K562 (cell line): ENCODE results near the gene MYH7. TPM values are rescaled to one million over a fixed set of nuclear protein-coding genes. Genes with fewer than 3 reads are reported as not detected.

Experiments used
- ATAC-seq: fragments of 200-7000 bp; cut with Tn5 transposase; 3 replicates; pipeline ENCODE4 v1.9.1; 2020; ENCODE audit warnings: moderate library complexity
- BruUV-seq: library from RNA; stranded (reverse); fragments of 400-500 nt; replicated peaks from 2 replicates; lab custom pipeline; 2021; lab: Mats Ljungman, UMichigan
- CTCF ChIA-PET: fragments of 300-600 bp; formaldehyde crosslinking; extraction: SDS; loops from one replicate; lab custom pipeline; 2021; ENCODE audit warnings: low intra/inter-chr PET ratio; lab: Yijun Ruan, JAX
- POLR2A ChIA-PET: fragments of 300-600, 350-650 bp; sonication (Branson Sonifier 250); formaldehyde crosslinking; extraction: SDS; loops from one replicate; lab custom pipeline; 2021; ENCODE audit warnings: antibody characterized with exemption, inconsistent platforms; lab: Yijun Ruan, JAX
- DNase-seq, 4 experiments: peaks; one replicate each; pipeline versions ENCODE4 v3.0.0 to v3.0.0-alpha.2; 2011 to 2018; ENCODE audit warnings: low spot score in 3 of 4, mixed read lengths in 3 of 4; ENCODE audit errors: extremely low read depth in 1 of 4
- FAIRE-seq: peaks from 2 replicates; lab custom pipeline; 2011; peaks lifted over from hg19 to GRCh38; lab: Jason Lieb, UNC
- H2AFZ ChIP-seq: 2 replicates; pipeline ENCODE4 v1.6.0; 2011; ENCODE audit warnings: low read depth, low read length, control low read depth, inconsistent platforms
- H3K27ac ChIP-seq: fragments of 200-600 bp; 3 replicates; pipeline ENCODE4 v1.8.0; 2011; ENCODE audit warnings: low read depth, mild to moderate bottlenecking, control low read depth, inconsistent platforms, low read length, moderate library complexity, mixed read lengths; ENCODE audit errors: extremely low read depth
- H3K27me3 ChIP-seq, 2 experiments: fragments of 300-600 bp in 1 of 2; 2 replicates in 1 of 2; 3 replicates in 1 of 2; pipeline versions ENCODE4 v1.6.0 to v1.8.0; 2011; ENCODE audit warnings: inconsistent platforms in 2 of 2, low read length in 2 of 2, mild to moderate bottlenecking in 1 of 2, mixed read lengths in 1 of 2, moderate library complexity in 1 of 2; ENCODE audit not compliant: control insufficient read depth in 2 of 2, insufficient read depth in 2 of 2
- H3K36me3 ChIP-seq: fragments of 300-600 bp; 3 replicates; pipeline ENCODE4 v1.8.0; 2011; ENCODE audit warnings: mild to moderate bottlenecking, low read length, inconsistent platforms; ENCODE audit not compliant: control insufficient read depth, insufficient read depth
- H3K4me1 ChIP-seq, 2 experiments: fragments of 200-600 bp in 1 of 2; replicated peaks in 1 of 2; 2 replicates in 1 of 2; 3 replicates in 1 of 2; pipeline versions ENCODE4 v1.5.1 to v1.8.0; 2011; ENCODE audit warnings: inconsistent platforms in 2 of 2, low read length in 2 of 2, mild to moderate bottlenecking in 1 of 2, mixed read lengths in 1 of 2, moderate library complexity in 1 of 2; ENCODE audit not compliant: control insufficient read depth in 2 of 2, insufficient read depth in 2 of 2
- H3K4me2 ChIP-seq: 2 replicates; pipeline ENCODE4 v1.6.1; 2011; ENCODE audit warnings: low read length, control low read depth, inconsistent platforms, mixed read lengths; ENCODE audit not compliant: insufficient read depth
- H3K4me3 ChIP-seq: fragments of 200-600 bp; sonication (generic), shearing (Covaris generic); 2 replicates; pipeline ENCODE4 v1.5.1; 2016; ENCODE audit warnings: control low read depth, inconsistent platforms
- H3K79me2 ChIP-seq: fragments of 200-600 bp; 3 replicates; pipeline ENCODE4 v1.8.0; 2011; ENCODE audit warnings: low read length, inconsistent platforms; ENCODE audit not compliant: control insufficient read depth, insufficient read depth
- H3K9ac ChIP-seq, 2 experiments: 2 replicates each; pipeline versions ENCODE4 v1.6.0 to v1.6.1; 2011; ENCODE audit warnings: low read depth in 2 of 2, low read length in 2 of 2, control low read depth in 1 of 2, inconsistent platforms in 1 of 2, mild to moderate bottlenecking in 1 of 2, mixed read lengths in 1 of 2; ENCODE audit not compliant: insufficient read depth in 1 of 2
- H3K9me1 ChIP-seq: one replicate; pipeline ENCODE4 v1.6.0; 2011; ENCODE audit warnings: inconsistent platforms, mild to moderate bottlenecking, low read length, moderate library complexity; ENCODE audit not compliant: control insufficient read depth, insufficient read depth
- H3K9me3 ChIP-seq: replicated peaks from 2 replicates; pipeline ENCODE4 v1.5.1; 2011; ENCODE audit warnings: low read depth, low read length, inconsistent platforms; ENCODE audit not compliant: control insufficient read depth, insufficient read depth
- H4K20me1 ChIP-seq: replicated peaks from 2 replicates; pipeline ENCODE4 v1.6.1; 2011; ENCODE audit warnings: low read length, inconsistent platforms, mixed read lengths; ENCODE audit not compliant: control insufficient read depth, insufficient read depth
- EHMT2 ChIP-seq: fragments of 450-650 bp; IDR thresholded peaks from 2 replicates; pipeline ENCODE4 v1.6.1; 2018; ENCODE audit warnings: antibody characterized with exemption
- NR2F6 ChIP-seq: fragments of 450-650 bp; formaldehyde crosslinking; IDR thresholded peaks from 2 replicates; pipeline ENCODE4 v1.4.0; 2020; ENCODE audit warnings: mild to moderate bottlenecking
- PHB ChIP-seq: fragments of 250-450 bp; sonication (Bioruptor Pico); IDR thresholded peaks from 2 replicates; pipeline ENCODE4 v1.5.0; 2021
- SIN3A ChIP-seq, 2 experiments: fragments of 150-350 bp in 1 of 2; IDR thresholded peaks; 2 replicates each; pipeline ENCODE4 v1.6.1; 2011 to 2016; ENCODE audit warnings: borderline replicate concordance in 2 of 2, low read depth in 2 of 2, low read length in 2 of 2, mild to moderate bottlenecking in 2 of 2, moderate library complexity in 2 of 2; ENCODE audit not compliant: control insufficient read depth in 1 of 2
- SREBF1 ChIP-seq: fragments of 150-350 bp; IDR thresholded peaks from 2 replicates; pipeline ENCODE4 v1.6.1; 2014; ENCODE audit warnings: antibody characterized with exemption, low read depth, low read length, borderline replicate concordance
- TEAD1 ChIP-seq, 2 experiments: fragments of 450-650 bp in 1 of 2; sonication (generic) in 1 of 2; formaldehyde crosslinking; IDR thresholded peaks; 2 replicates each; pipeline versions ENCODE4 v1.4.0 to v1.8.0; 2020 to 2022; ENCODE audit warnings: mild to moderate bottlenecking in 2 of 2, missing genetic modification reagents in 1 of 2
- U2AF2 ChIP-seq: fragments of 200-400 bp; formaldehyde crosslinking; optimal IDR thresholded peaks from 2 replicates; pipeline ENCODE3; 2017; ENCODE audit warnings: low read depth, mild to moderate bottlenecking, low read length
- ZNF121 ChIP-seq: sonication (generic); formaldehyde crosslinking; conservative IDR thresholded peaks from 2 replicates; pipeline ENCODE4 v1.8.0; 2022; ENCODE audit warnings: missing genetic modification reagents
- ZNF134 ChIP-seq: fragments of 250-450 bp; sonication (Bioruptor Pico); conservative IDR thresholded peaks from 2 replicates; pipeline ENCODE4 v1.4.0; 2020
- in situ Hi-C: fragments of 300-500 bp; cut with MboI; formaldehyde crosslinking; loops from 4 replicates; pipeline ENCODE4 v1.15.0; 2018; ENCODE audit warnings: inconsistent platforms, mixed read lengths
- intact Hi-C: fragments of 100-400 bp; cut with micrococcal nuclease; formaldehyde crosslinking; loops from 2 replicates; pipeline ENCODE4 v1.14.2; 2022
- polyA plus RNA-seq, 8 experiments: library from polyadenylated mRNA; depleted of rRNA in 4 of 8; stranded (reverse) in 5 of 8; unstranded in 3 of 8; fragments of >200 nt; fragmentation: Nextera tagmentation in 2 of 8; fragmentation: Illumina TruSeq in 1 of 8; extraction: Ambion mirVana in 2 of 8; extraction: Trizol in 1 of 8; gene quantifications; 2 replicates each; pipeline versions ENCODE4 v1.2.1 to v1.2.3, GENCODE V29; 2011 to 2014; ENCODE audit warnings: inconsistent platforms in 1 of 8, missing spikeins in 1 of 8
- total RNA-seq, 7 experiments: library from RNA; depleted of rRNA in 6 of 7; stranded (reverse); fragments of >200 nt in 6 of 7; fragmentation: Illumina TruSeq in 2 of 7; extraction: Trizol in 2 of 7; gene quantifications; 2 replicates each; pipeline versions ENCODE4 v1.2.1 to v1.2.3, GENCODE V29; 2011 to 2021; ENCODE audit warnings: low replicate concordance in 1 of 7
- TF ChIP-seq, protein P1 (sequence below): fragments of 250-450 bp; sonication (Bioruptor Pico); IDR thresholded peaks from 2 replicates; pipeline ENCODE4 v1.8.0; 2021; ENCODE audit warnings: moderate library complexity, mild to moderate bottlenecking, inconsistent platforms

The MYH7 gene
- total and polyA plus RNA-seq, 9 of the 15 experiments (the other 6 are each of a cell fraction or from before 2014, with no cell fraction given), result not detected

DNA sequence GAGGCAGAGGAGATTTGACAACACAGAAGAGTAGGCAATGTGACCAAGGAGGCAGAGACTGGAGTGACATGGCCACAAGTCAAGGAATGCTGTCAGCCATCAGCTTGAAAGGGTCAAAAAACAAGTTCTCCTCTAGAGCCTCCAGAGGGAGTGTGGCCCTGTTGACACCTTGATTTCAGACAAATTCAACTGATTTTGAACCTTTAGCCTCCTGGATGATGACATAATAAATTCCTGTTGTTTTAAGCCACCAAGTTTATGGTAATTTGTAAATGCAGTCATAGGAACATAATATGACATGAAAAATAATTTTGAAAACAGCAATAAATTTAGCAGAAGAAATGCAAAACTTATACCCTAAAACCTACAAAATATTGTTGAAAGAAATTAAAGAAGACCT lies 25.5 kb upstream of the MYH7 start:
- intact Hi-C loops, result no loop called here
- H3K79me2 ChIP-seq, result no peaks in the 10 kb centered on the region
- no peak overlapping the region for H3K27ac ChIP-seq
- no peak overlapping the region for H3K4me3 ChIP-seq
- CTCF ChIA-PET, result no interaction called here
- H3K27me3 ChIP-seq, result no peaks in the 10 kb centered on the region
- no peaks in the 10 kb centered on the region for H3K9me1 ChIP-seq
- H3K4me2 ChIP-seq, result no peak overlapping the region
- POLR2A ChIA-PET, result interaction anchor here (1.0 kb wide), 1 partner anchor 19 kb away, joined by 3 read pairs; no protein-coding TSS in a partner anchor
- DNase-seq, result no peak
- no peaks in the 10 kb centered on the region for H3K36me3 ChIP-seq
- BruUV-seq, result no TSS peak
- FAIRE-seq, result peak; percentile 75
- no peak overlapping the region for H2AFZ ChIP-seq
- ATAC-seq, result 0 out of 3 replicates have a peak, but pooled peaks have one; percentile 26
- H4K20me1 ChIP-seq, result no peaks in the 10 kb centered on the region
- in situ Hi-C loops, result no loop called here
- H3K4me1 ChIP-seq, result no peaks in the 10 kb centered on the region
- no peak overlapping the region for H3K9ac ChIP-seq
- TF ChIP-seq ZNF121 (CRISPR knock-in tag), result no peak
- no peak for TF ChIP-seq NR2F6
- TF ChIP-seq EHMT2, result no peak
- TF ChIP-seq SIN3A (IDR thresholded peaks at IDR 0.05; ENCODE audit: borderline replicate concordance in 2 of 2, control insufficient read depth in 1 of 2, low read depth in 2 of 2, low read length in 2 of 2), result no peak
- no peak for TF ChIP-seq U2AF2
- no peak for TF ChIP-seq ZNF134
- TF ChIP-seq TEAD1 (CRISPR knock-in tag; IDR thresholded peaks at IDR 0.05), result no peak
- TF ChIP-seq PHB (CRISPR knock-in tag), result no peak
- no peak for TF ChIP-seq SREBF1
- TF ChIP-seq, protein P1, sequence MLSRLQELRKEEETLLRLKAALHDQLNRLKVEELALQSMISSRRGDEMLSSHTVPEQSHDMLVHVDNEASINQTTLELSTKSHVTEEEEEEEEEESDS, result no peak
- no peaks in the 10 kb centered on the region for H3K9me3 ChIP-seq
